PFSK-1 (cell line): Measurements from ENCODE around the gene MRPL9.

Experiments
- POLR2AphosphoS5 ChIP-seq: IDR thresholded peaks from 2 replicates; pipeline ENCODE4 v1.6.1; 2012; ENCODE audit warnings: low read depth, mild to moderate bottlenecking, control low read depth, low read length, moderate library complexity
- REST ChIP-seq, 2 experiments: IDR thresholded peaks; 2 replicates each; pipeline versions ENCODE4 v1.6.1 to v1.8.0; 2011 to 2012; ENCODE audit warnings: low read depth in 2 of 2, low read length in 2 of 2, control low read depth in 1 of 2, inconsistent platforms in 1 of 2, mild to moderate bottlenecking in 1 of 2, moderate library complexity in 1 of 2; ENCODE audit not compliant: insufficient read depth in 1 of 2
- SIN3A ChIP-seq: IDR thresholded peaks from 2 replicates; pipeline ENCODE4 v1.6.1; 2012; ENCODE audit warnings: mild to moderate bottlenecking, low read length, moderate library complexity, borderline replicate concordance; ENCODE audit not compliant: insufficient read depth
- TAF1 ChIP-seq: IDR thresholded peaks from 2 replicates; pipeline ENCODE4 v1.6.1; 2012; ENCODE audit warnings: low read length, control low read depth, borderline replicate concordance; ENCODE audit not compliant: insufficient read depth

GRCh38 chr1:151801846-151802245, 38.5 kb upstream of the MRPL9 start:
- TF ChIP-seq TAF1: no peak
- no peak for TF ChIP-seq REST (IDR thresholded peaks at IDR 0.05; ENCODE audit: insufficient read depth in 1 of 2, low read depth in 2 of 2, low read length in 2 of 2)
- TF ChIP-seq POLR2AphosphoS5: no peak
- TF ChIP-seq SIN3A: no peak
